Measurements from ENCODE around the gene COPS2. TPM values are rescaled to one million over a fixed set of nuclear protein-coding genes. Genes with fewer than 3 reads are reported as not detected.

Gene COPS2
- total and polyA plus RNA-seq, 9 of the 15 experiments (the other 6 are each of a cell fraction or from before 2014, with no cell fraction given), result 66.4 to 154 (median 117) TPM

GRCh38 chr15:49200347-49200746, 44.9 kb upstream of the COPS2 start (continued):
- TF ChIP-seq, protein P1, sequence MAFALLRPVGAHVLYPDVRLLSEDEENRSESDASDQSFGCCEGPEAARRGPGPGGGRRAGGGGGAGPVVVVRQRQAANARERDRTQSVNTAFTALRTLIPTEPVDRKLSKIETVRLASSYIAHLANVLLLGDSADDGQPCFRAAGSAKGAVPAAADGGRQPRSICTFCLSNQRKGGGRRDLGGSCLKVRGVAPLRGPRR (CRISPR knock-in tag; IDR thresholded peaks at IDR 0.05), result no peak

DNA sequence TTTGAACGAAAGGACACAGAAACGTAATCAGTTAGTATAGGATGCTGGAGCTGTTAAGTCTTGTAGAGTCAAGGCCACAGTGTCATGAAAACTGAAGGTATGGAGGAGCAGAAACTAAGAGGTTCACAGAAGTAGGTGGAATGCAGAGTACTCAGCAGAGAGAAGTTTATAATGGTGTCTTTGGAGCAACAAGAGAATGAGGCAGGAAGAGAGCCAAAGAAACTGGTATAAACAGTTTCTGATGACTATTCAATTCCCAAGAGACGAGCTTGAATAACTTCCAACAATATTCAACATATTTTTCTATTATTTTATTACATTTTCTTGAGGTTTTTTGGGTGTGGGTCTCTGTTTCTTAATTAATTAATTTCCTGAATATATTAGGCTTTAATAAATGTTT, 44.3 kb upstream of the COPS2 start:
- H3K4me3 ChIP-seq, result no peak overlapping the region
- no TSS peak for BruUV-seq (replicated peaks)
- peaks cover 42% of the 10 kb centered on the region for H3K79me2 ChIP-seq (ENCODE audit: control insufficient read depth, insufficient read depth, low read length)
- WGBS (ENCODE audit: insufficient coverage, low coverage, missing lambda C conversion rate), result 49% methylated on average over 3 of the region's 3 CpGs
- H3K9me1 ChIP-seq (ENCODE audit: control insufficient read depth, insufficient read depth, low read length), result no peaks in the 10 kb centered on the region
- intact Hi-C loops (cut with micrococcal nuclease) (no loop called here), in situ Hi-C loops (cut with MboI) (no loop called here)
- H3K36me3 ChIP-seq (ENCODE audit: control insufficient read depth, insufficient read depth, low read length), result peaks cover 36% of the 10 kb centered on the region; the same call in 1 of the 3 replicates
- ATAC-seq, result no peak
- DNase-seq (ENCODE audit: extremely low read depth in 1 of 4, low spot score in 3 of 4), result no peak
- H3K27me3 ChIP-seq (ENCODE audit: control insufficient read depth in 2 of 2, insufficient read depth in 2 of 2, low read length in 2 of 2), result no peaks in the 10 kb centered on the region
- FAIRE-seq, result no peak
- no peak overlapping the region for H2AFZ ChIP-seq (ENCODE audit: low read depth, low read length)
- H4K20me1 ChIP-seq (replicated peaks; ENCODE audit: control insufficient read depth, insufficient read depth, low read length), result no peaks in the 10 kb centered on the region
- H3K4me1 ChIP-seq (replicated peaks in 1 of 2; ENCODE audit: control insufficient read depth in 2 of 2, insufficient read depth in 2 of 2, low read length in 2 of 2), result no peaks in the 10 kb centered on the region
- no peak overlapping the region for H3K4me2 ChIP-seq (ENCODE audit: insufficient read depth, low read length)
- no peaks in the 10 kb centered on the region for H3K9me3 ChIP-seq (replicated peaks; ENCODE audit: control insufficient read depth, insufficient read depth, low read depth, low read length)
- H3K9ac ChIP-seq (ENCODE audit: insufficient read depth in 1 of 2, low read depth in 2 of 2, low read length in 2 of 2), result no peak overlapping the region
- ChIA-PET POLR2A (no interaction called here), CTCF (ENCODE audit: low intra/inter-chr PET ratio) (interaction anchor here (0.6 kb wide), 1 partner anchor 795 kb away, joined by 3 read pairs; no protein-coding TSS in a partner anchor)
- TF ChIP-seq TSC22D4 (tag; IDR thresholded peaks at IDR 0.05) (no peak), DDX20 (tag; IDR thresholded peaks at IDR 0.05; ENCODE audit: low read depth) (no peak), MEF2A (IDR thresholded peaks at IDR 0.05; ENCODE audit: control insufficient read depth, low read depth, low read length) (no peak), XRCC4 (IDR thresholded peaks at IDR 0.05; ENCODE audit: extremely low read depth, insufficient read depth, insufficient read length) (no peak), ZNF232 (CRISPR knock-in tag; IDR thresholded peaks at IDR 0.05) (no peak), ZNF830 (CRISPR knock-in tag; IDR thresholded peaks at IDR 0.05) (no peak), THRAP3 (IDR thresholded peaks at IDR 0.05; ENCODE audit: borderline replicate concordance) (no peak), GABPB1 (CRISPR knock-in tag; IDR thresholded peaks at IDR 0.05) (no peak), NCOR1 (IDR thresholded peaks at IDR 0.05) (no peak), ZFX (CRISPR knock-in tag; IDR thresholded peaks at IDR 0.05) (no peak), SMARCA5 (IDR thresholded peaks at IDR 0.05) (no peak), STAG1 (CRISPR knock-in tag; IDR thresholded peaks at IDR 0.05; ENCODE audit: borderline replicate concordance) (no peak), KLF13 (tag; IDR thresholded peaks at IDR 0.05; ENCODE audit: borderline replicate concordance, low read depth) (no peak), HDAC6 (IDR thresholded peaks at IDR 0.05; ENCODE audit: low read depth, low read length) (no peak), ZEB2 (IDR thresholded peaks at IDR 0.05) (no peak), ZNF280B (CRISPR knock-in tag; IDR thresholded peaks at IDR 0.05) (no peak), ETS2 (tag; IDR thresholded peaks at IDR 0.05; ENCODE audit: borderline replicate concordance, poor library complexity, severe bottlenecking) (no peak)
- TF ChIP-seq, protein P1 (CRISPR knock-in tag; IDR thresholded peaks at IDR 0.05), result no peak
- H3K27ac ChIP-seq (ENCODE audit: extremely low read depth, low read depth, low read length), result no peak overlapping the region
